DOHH2 (cell line): ENCODE results near the gene PMPCA.

Experiments used
- EZH2phosphoT487 ChIP-seq: fragments of 200-600 bp; sonication (generic); IDR thresholded peaks from 2 replicates; pipeline ENCODE4 v1.6.1; 2017; ENCODE audit warnings: borderline replicate concordance, mild to moderate bottlenecking, antibody characterized with exemption, low read length, moderate library complexity, mixed read lengths
- TF ChIP-seq, protein P1 (sequence below): fragments of 200-600 bp; sonication (generic); IDR thresholded peaks from one replicate; pipeline ENCODE4 v1.5.1; 2014; ENCODE audit warnings: antibody characterized with exemption, mild to moderate bottlenecking, low read depth, low read length; ENCODE audit not compliant: poor library complexity, severe bottlenecking

DNA sequence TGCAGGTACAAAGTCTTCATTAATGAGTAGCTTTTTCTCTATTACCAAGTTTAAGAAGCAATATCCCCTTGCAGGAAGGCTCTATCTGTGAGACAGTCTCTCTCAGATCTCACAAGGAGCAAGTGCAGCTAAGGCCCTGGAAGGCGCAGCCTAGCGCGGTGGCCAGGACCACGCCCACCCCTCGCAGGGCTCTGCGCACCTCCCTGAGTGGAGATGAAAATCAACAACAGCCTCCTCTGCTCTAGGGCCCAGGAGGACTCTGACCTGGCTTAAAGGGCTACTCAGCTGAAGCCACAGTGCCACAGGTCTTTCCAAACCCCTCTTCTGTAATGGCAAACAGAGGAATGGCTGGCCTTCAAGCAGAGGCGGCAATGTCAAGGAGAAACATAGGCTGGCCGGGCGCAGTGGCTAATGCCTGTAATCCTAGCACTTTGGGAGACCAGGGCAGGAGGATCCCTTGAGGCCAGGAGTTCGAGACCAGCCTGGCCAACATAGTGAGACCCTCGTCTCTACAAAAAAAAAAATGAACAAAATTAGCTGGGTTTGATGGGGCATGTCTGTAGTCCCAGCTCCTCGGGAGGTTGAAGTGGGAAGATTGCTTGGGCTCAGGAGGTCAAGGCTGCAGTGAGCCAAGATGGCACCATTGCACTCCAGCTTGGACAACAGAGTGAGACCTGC, 60.5 kb downstream of the PMPCA start:
- TF ChIP-seq, protein P1, sequence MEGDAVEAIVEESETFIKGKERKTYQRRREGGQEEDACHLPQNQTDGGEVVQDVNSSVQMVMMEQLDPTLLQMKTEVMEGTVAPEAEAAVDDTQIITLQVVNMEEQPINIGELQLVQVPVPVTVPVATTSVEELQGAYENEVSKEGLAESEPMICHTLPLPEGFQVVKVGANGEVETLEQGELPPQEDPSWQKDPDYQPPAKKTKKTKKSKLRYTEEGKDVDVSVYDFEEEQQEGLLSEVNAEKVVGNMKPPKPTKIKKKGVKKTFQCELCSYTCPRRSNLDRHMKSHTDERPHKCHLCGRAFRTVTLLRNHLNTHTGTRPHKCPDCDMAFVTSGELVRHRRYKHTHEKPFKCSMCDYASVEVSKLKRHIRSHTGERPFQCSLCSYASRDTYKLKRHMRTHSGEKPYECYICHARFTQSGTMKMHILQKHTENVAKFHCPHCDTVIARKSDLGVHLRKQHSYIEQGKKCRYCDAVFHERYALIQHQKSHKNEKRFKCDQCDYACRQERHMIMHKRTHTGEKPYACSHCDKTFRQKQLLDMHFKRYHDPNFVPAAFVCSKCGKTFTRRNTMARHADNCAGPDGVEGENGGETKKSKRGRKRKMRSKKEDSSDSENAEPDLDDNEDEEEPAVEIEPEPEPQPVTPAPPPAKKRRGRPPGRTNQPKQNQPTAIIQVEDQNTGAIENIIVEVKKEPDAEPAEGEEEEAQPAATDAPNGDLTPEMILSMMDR, result no peak
- no peak for TF ChIP-seq EZH2phosphoT487
